ENCODE measurements around the gene LMBRD1. TPM values are rescaled to one million over a fixed set of nuclear protein-coding genes. Genes with fewer than 3 reads are reported as not detected.

The LMBRD1 gene
- total and polyA plus RNA-seq, 2 of the 8 experiments (the other 6 are each of a cell fraction or from before 2014, with no cell fraction given) = 9.1 to 16.8 TPM

DNA sequence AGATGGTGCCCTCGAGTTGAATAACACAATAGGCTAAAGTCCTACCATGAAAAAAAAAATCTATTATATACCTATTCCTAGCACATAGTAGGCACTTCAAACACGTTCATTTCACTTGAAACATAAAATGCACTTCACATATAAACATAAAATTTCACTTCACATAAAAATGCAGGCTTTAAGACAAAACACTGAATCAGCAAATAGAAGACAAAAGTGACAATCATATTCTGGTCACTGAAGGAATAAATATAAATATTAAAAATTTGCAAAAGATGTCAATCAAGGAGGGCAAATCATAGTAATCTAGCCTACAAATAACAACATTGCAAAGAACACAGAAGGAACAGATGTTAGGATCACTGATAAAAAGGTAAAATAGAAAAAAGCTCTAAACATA, 153.1 kb downstream of the LMBRD1 start:
- CTCF ChIA-PET (ENCODE audit: partially characterized antibody) = interaction anchor here (1.1 kb wide), 1 partner anchor 464 kb away, joined by 4 read pairs; no protein-coding TSS in a partner anchor
- H4K91ac ChIP-seq (replicated peaks; ENCODE audit: insufficient read length, low read length) = no peak overlapping the region
- no peaks in the 10 kb centered on the region for H3K23me2 ChIP-seq (ENCODE audit: low read depth, low read length)
- H3K27ac ChIP-seq (ENCODE audit: low read depth, low read length) = no peak overlapping the region
- H3K9me3 ChIP-seq (ENCODE audit: insufficient read depth in 2 of 2, low read depth in 1 of 2, low read length in 1 of 2) = no peaks in the 10 kb centered on the region
- H3K4ac ChIP-seq (replicated peaks; ENCODE audit: insufficient read length, low read depth, low read length) = no peak overlapping the region
- H4K8ac ChIP-seq (ENCODE audit: extremely low read depth, insufficient read depth, low read length) = no peak overlapping the region
- H2AFZ ChIP-seq (ENCODE audit: low read length) = no peak overlapping the region
- DNase-seq (ENCODE audit: low read depth in 1 of 2, low spot score in 2 of 2) (no peak), FAIRE-seq (no peak)
- no peak overlapping the region for H3K9ac ChIP-seq (replicated peaks in 1 of 4; ENCODE audit: extremely low read depth in 1 of 4, low read depth in 3 of 4, low read length in 3 of 4)
- POLR2A ChIA-PET (ENCODE audit: partially characterized antibody) = no interaction called here
- H3K4me1 ChIP-seq (replicated peaks in 1 of 4; ENCODE audit: control insufficient read depth in 3 of 4, insufficient read depth in 4 of 4, low read length in 3 of 4) = no peaks in the 10 kb centered on the region
- H2AK5ac ChIP-seq (ENCODE audit: low read depth, low read length) = no peak overlapping the region
- no peak overlapping the region for H3K23ac ChIP-seq (ENCODE audit: insufficient read length)
- WGBS, 2 experiments (ENCODE audit: extremely low coverage in 1 of 2, insufficient coverage in 1 of 2, insufficient read length in 1 of 2, insufficient replicate concordance in 2 of 2, low coverage in 1 of 2, low lambda C conversion rate in 2 of 2, missing lambda C conversion rate in 1 of 2) = 85% methylated on average over 2 of the region's 2 CpGs; no CpG with 5 or more reads in 1 of the 2 experiments
- no peaks in the 10 kb centered on the region for H3K36me3 ChIP-seq (ENCODE audit: control insufficient read depth in 2 of 4, insufficient read depth in 4 of 4, low read length in 3 of 4)
- no peak overlapping the region for H2BK20ac ChIP-seq (ENCODE audit: low read length)
- H3K79me1 ChIP-seq (ENCODE audit: low read depth, low read length) = no peaks in the 10 kb centered on the region
- H2BK12ac ChIP-seq (ENCODE audit: low read depth, low read length) = no peak overlapping the region
- no peak overlapping the region for H3K18ac ChIP-seq (ENCODE audit: extremely low read depth, low read length)
- H3K79me2 ChIP-seq (ENCODE audit: control insufficient read depth in 1 of 2, insufficient read depth in 2 of 2, low read length in 2 of 2) = no peaks in the 10 kb centered on the region
- H3K56ac ChIP-seq (replicated peaks; ENCODE audit: insufficient read length, low read depth, low read length) = no peak overlapping the region
- H4K5ac ChIP-seq (ENCODE audit: insufficient read length, low read depth, low read length) = no peak overlapping the region
- H2BK120ac ChIP-seq (replicated peaks; ENCODE audit: low read depth, low read length) = no peak overlapping the region
- no peak overlapping the region for H2BK15ac ChIP-seq (ENCODE audit: low read length)
- no peak overlapping the region for H3K4me3 ChIP-seq (ENCODE audit: extremely low read depth in 1 of 4, insufficient read depth in 2 of 4, low read depth in 3 of 4, low read length in 4 of 4)
- H3K4me2 ChIP-seq (ENCODE audit: insufficient read depth in 1 of 2, low read depth in 2 of 2, low read length in 2 of 2) = no peak overlapping the region
- no peaks in the 10 kb centered on the region for H4K20me1 ChIP-seq (replicated peaks in 1 of 2; ENCODE audit: control insufficient read depth in 1 of 2, insufficient read depth in 2 of 2, low read length in 2 of 2)
- H2BK5ac ChIP-seq (ENCODE audit: low read depth, low read length) = no peak overlapping the region
- no peak overlapping the region for H3K14ac ChIP-seq (ENCODE audit: insufficient read length)
- no peaks in the 10 kb centered on the region for H3K27me3 ChIP-seq (replicated peaks in 1 of 4; ENCODE audit: control insufficient read depth in 3 of 4, extremely low read depth in 1 of 4, insufficient read depth in 3 of 4, low read length in 3 of 4)
- TF ChIP-seq TBP (IDR thresholded peaks at IDR 0.05; ENCODE audit: low read depth, low read length) (no peak), CHD1 (IDR thresholded peaks at IDR 0.05; ENCODE audit: low read depth, low read length) (no peak), YY1 (IDR thresholded peaks at IDR 0.05; ENCODE audit: low read depth, low read length) (no peak), ASH2L (IDR thresholded peaks at IDR 0.05; ENCODE audit: low read length) (no peak), RFX5 (IDR thresholded peaks at IDR 0.05; ENCODE audit: borderline replicate concordance, low read depth, low read length) (no peak), CBX5 (IDR thresholded peaks at IDR 0.05; ENCODE audit: low read depth, low read length) (no peak), EGR1 (IDR thresholded peaks at IDR 0.05; ENCODE audit: borderline replicate concordance, low read depth, low read length) (no peak), GTF2F1 (IDR thresholded peaks at IDR 0.05; ENCODE audit: borderline replicate concordance, low read depth, low read length) (no peak), SP1 (IDR thresholded peaks at IDR 0.05; ENCODE audit: low read depth, low read length) (no peak), BRCA1 (IDR thresholded peaks at IDR 0.05; ENCODE audit: low read depth, low read length) (no peak), HDAC6 (IDR thresholded peaks at IDR 0.05; ENCODE audit: low read depth, low read length) (no peak), FOSL1 (IDR thresholded peaks at IDR 0.05; ENCODE audit: insufficient read depth, low read depth, low read length) (no peak), KDM5A (IDR thresholded peaks at IDR 0.05; ENCODE audit: low read length) (no peak)
- TF ChIP-seq, protein P1, sequence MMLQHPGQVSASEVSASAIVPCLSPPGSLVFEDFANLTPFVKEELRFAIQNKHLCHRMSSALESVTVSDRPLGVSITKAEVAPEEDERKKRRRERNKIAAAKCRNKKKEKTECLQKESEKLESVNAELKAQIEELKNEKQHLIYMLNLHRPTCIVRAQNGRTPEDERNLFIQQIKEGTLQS (IDR thresholded peaks at IDR 0.05; ENCODE audit: insufficient read depth, low read depth, low read length) = no peak
- TF ChIP-seq, protein P2, sequence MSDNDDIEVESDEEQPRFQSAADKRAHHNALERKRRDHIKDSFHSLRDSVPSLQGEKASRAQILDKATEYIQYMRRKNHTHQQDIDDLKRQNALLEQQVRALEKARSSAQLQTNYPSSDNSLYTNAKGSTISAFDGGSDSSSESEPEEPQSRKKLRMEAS (IDR thresholded peaks at IDR 0.05) = no peak
